Brain microvascular endothelial cell (primary cell): ENCODE measurements around the gene RMND5B.

Experiments
- DNase-seq: peaks from one replicate; pipeline ENCODE4 v3.0.0-alpha.2; 2020
- H3K27ac ChIP-seq: fragments of 250-450 bp; sonication (Bioruptor Pico); 2 replicates; pipeline ENCODE4 v1.5.1; 2020; ENCODE audit warnings: mild to moderate bottlenecking, moderate library complexity
- H3K27me3 ChIP-seq: fragments of 250-450 bp; sonication (Bioruptor Pico); replicated peaks from 2 replicates; pipeline ENCODE4 v1.5.1; 2020; ENCODE audit warnings: mild to moderate bottlenecking
- H3K36me3 ChIP-seq: fragments of 250-450 bp; sonication (Bioruptor Pico); replicated peaks from 2 replicates; pipeline ENCODE4 v1.5.1; 2020; ENCODE audit warnings: mild to moderate bottlenecking
- H3K4me3 ChIP-seq: 2 replicates; pipeline ENCODE4 v1.5.1; 2011; ENCODE audit warnings: low read depth, mild to moderate bottlenecking, control low read depth, low read length, moderate library complexity
- CTCF ChIP-seq: IDR thresholded peaks from 2 replicates; pipeline ENCODE4 v1.5.1; 2011; ENCODE audit warnings: low read depth, mild to moderate bottlenecking, moderate library complexity, low read length, control low read depth, inconsistent platforms; ENCODE audit errors: missing control alignments
- in situ Hi-C: cut with HindIII; loops from 2 replicates; pipeline ENCODE4 v1.10.0; 2017; ENCODE audit warnings: low sequenced_read_pairs, low pct_ligation_motif_present

The RMND5B gene

DNA sequence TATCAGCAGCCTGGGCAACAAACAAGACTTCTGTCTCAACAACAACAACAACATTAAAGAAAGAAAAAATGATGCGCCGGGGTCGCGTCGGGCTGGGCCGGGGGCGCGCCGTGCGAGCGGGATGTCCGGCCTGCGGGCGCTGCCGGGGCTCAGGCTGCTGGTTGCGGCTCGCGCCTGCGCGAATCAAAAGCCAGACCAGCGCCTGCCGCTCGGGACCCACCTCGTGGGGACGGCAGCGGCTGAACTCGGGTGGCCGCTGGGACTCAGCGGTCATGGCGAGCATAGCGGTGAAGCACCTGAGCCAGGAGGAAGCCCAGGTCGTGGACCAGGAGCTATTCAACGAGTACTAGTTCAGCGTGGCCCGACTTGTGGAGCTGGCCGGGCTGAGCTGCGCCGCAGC lies 34.8 kb downstream of the RMND5B start:
- Histone ChIP-seq H3K4me3 (no peak overlapping the region), H3K36me3 (no peaks in the 10 kb centered on the region), H3K27ac (no peak overlapping the region), H3K27me3 (peaks cover 3% of the 10 kb centered on the region)
- in situ Hi-C loops: no loop called here
- TF ChIP-seq CTCF: no peak
- no peak for DNase-seq

- H3K4me3 ChIP-seq: no peak overlapping the region
- no peak for DNase-seq
- no peak for TF ChIP-seq CTCF
Observed at GRCh38 chr5:178170455-178170854, 39.6 kb downstream of the RMND5B start.

DNA sequence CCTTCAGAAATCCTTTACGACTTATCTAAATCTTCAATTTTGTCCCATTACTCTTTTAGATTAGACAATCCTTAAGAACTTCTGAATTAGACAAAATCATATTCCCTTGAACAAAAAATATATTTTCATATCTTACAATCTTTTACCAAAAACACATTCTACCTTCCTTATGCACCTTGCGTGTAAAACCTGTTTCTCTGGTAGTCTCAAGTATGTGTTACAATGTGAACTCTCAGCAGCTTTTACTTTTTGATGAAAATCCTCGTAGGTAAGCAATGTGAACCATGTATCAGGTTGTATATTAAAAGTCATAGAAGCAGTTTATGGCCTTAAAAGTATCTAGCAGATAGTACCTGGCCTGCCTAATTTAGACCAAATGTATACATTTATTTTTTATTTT lies 43.6 kb downstream of the RMND5B start:
- H3K4me3 ChIP-seq: no peak overlapping the region
- DNase-seq: no peak
- no peak overlapping the region for H3K27ac ChIP-seq
- no peaks in the 10 kb centered on the region for H3K36me3 ChIP-seq
- no peaks in the 10 kb centered on the region for H3K27me3 ChIP-seq
- in situ Hi-C loops: no loop called here
- TF ChIP-seq CTCF: no peak

More at GRCh38 chr5:178170455-178170854, 39.6 kb downstream of the RMND5B start:
- peaks cover 3% of the 10 kb centered on the region for H3K27me3 ChIP-seq
- H3K36me3 ChIP-seq: no peaks in the 10 kb centered on the region
- no peak overlapping the region for H3K27ac ChIP-seq
- in situ Hi-C loops: no loop called here

DNA sequence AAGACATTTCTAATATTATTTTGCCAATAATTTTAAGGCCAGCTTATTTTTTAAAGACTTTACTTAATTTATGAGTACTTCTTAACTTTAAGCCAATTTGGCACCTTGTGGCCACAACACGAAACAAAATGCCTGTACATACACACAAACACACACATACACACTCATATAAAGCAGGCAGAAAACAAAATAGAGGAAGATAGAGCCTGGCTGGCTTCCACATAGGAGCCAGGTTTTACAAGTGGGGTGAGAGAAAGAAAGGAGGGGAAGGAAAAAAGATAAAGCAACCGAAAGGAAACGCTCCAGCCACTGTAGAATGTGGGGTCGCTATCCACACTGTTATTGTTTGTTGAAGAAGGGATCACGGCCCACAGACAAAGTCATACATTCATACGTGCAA lies 46.0 kb downstream of the RMND5B start:
- Histone ChIP-seq H3K36me3 (no peaks in the 10 kb centered on the region), H3K4me3 (no peak overlapping the region), H3K27ac (no peak overlapping the region), H3K27me3 (no peaks in the 10 kb centered on the region)
- in situ Hi-C loops: no loop called here
- DNase-seq: no peak
- TF ChIP-seq CTCF: no peak

DNA sequence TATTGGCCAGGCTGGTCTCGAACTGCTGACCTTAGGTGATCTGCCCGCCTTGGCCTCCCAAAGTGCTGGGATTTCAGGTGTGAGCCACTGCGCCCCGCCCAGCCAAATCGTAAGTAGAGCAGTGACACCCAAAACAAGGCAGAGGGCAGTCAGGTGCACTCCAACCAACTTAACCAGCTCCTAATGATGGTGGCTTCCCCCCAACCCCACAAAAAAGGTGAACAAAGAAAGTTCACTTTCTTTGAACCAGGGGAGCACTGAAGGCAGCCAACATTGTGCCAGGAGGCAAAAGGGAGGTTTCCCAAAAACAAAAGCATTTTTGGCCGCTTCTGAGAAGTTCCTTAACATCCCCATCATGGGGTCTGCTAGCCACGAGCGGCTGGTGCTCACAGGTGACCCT lies 46.8 kb downstream of the RMND5B start:
- no peak for TF ChIP-seq CTCF
- Histone ChIP-seq H3K4me3 (no peak overlapping the region), H3K36me3 (no peaks in the 10 kb centered on the region), H3K27me3 (no peaks in the 10 kb centered on the region), H3K27ac (no peak overlapping the region)
- DNase-seq: no peak
- in situ Hi-C loops: no loop called here

DNA sequence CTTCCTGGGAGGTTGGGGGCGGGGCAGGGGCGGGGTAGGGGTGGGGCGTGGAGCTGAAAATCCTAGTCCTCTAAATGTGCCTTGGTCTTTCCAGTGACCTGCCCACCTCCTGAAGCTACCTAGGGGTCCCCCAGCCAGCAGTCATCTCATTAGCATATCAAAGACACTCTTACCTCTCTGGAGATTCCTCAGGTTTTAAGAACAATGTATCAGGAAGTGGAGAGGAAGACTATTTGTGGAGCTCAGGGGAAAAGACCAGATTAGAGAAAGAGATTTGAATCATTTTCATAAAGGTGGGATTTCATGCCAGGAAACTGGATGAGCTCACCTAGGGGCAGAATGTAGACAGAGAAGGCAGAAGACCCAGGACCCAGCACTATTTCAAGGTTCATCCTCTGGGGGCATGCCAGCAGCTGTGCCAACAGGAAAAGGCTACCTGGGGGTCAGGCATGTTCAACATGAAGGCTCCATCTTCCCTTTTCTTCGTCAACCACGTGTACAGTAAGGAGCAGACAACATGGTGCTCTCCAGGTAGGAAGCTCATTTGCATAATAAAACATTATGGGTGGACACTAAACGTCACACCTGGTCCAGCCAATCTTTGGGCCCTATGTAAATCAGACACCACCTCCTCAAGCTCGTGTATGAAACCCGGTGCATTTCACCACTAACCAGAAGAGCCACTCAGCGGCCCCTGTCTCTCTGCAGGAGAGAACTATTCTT lies 49.5 kb downstream of the RMND5B start:
- in situ Hi-C loops: no loop called here
- Histone ChIP-seq H3K4me3 (no peak overlapping the region), H3K36me3 (no peaks in the 10 kb centered on the region), H3K27ac (no peak overlapping the region), H3K27me3 (no peaks in the 10 kb centered on the region)
- no peak for DNase-seq
- TF ChIP-seq CTCF: no peak
